BE2C (cell line): ENCODE data around the gene C5AR1.
"Not testable (repeated sequence)": the region's sequence is repeated elsewhere in the genome, so short reads cannot be mapped to it uniquely, and the experiment has no call there.

ENCODE experiments used
- DNase-seq: peaks from one replicate; pipeline ENCODE4 v3.0.0-alpha.2; 2020
- H3K27me3 ChIP-seq: fragments of 250-450 bp; sonication (Bioruptor Pico); 2 replicates; pipeline ENCODE4 v1.5.1; 2020; ENCODE audit warnings: mild to moderate bottlenecking
- H3K36me3 ChIP-seq: fragments of 250-450 bp; sonication (Bioruptor Pico); 2 replicates; pipeline ENCODE4 v1.5.1; 2020; ENCODE audit warnings: mild to moderate bottlenecking
- H3K4me1 ChIP-seq: fragments of 250-450 bp; sonication (Bioruptor Pico); 2 replicates; pipeline ENCODE4 v1.5.1; 2020
- H3K4me3 ChIP-seq: 2 replicates; pipeline ENCODE4 v1.5.1; 2011; ENCODE audit warnings: low read depth, low read length
- H3K9me3 ChIP-seq: fragments of 250-450 bp; sonication (Bioruptor Pico); 2 replicates; pipeline ENCODE4 v1.5.1; 2020
- CTCF ChIP-seq: IDR thresholded peaks from 2 replicates; pipeline ENCODE4 v1.5.1; 2012; ENCODE audit warnings: mild to moderate bottlenecking, low read depth, low read length

C5AR1 gene

GRCh38 chr19:47283405-47284059, 26.1 kb upstream of the C5AR1 start:
- Histone ChIP-seq H3K4me3 (no peak overlapping the region), H3K27me3 (no peaks in the 10 kb centered on the region), H3K4me1 (no peaks in the 10 kb centered on the region), H3K9me3 (no peaks in the 10 kb centered on the region), H3K36me3 (no peaks in the 10 kb centered on the region)
- TF ChIP-seq CTCF = no peak
- no peak for DNase-seq

- Histone ChIP-seq H3K36me3 (no peaks in the 10 kb centered on the region), H3K4me1 (no peaks in the 10 kb centered on the region), H3K4me3 (no peak overlapping the region), H3K9me3 (no peaks in the 10 kb centered on the region), H3K27me3 (no peaks in the 10 kb centered on the region)
- peak; percentile 67 for DNase-seq
- peak; percentile 91 for TF ChIP-seq CTCF
Measured at GRCh38 chr19:47284324-47284899, 25.2 kb upstream of the C5AR1 start.

- Histone ChIP-seq H3K9me3 (no peaks in the 10 kb centered on the region), H3K4me3 (no peak overlapping the region), H3K4me1 (no peaks in the 10 kb centered on the region), H3K27me3 (no peaks in the 10 kb centered on the region), H3K36me3 (no peaks in the 10 kb centered on the region)
- TF ChIP-seq CTCF = peak; percentile 81
- DNase-seq = peak; percentile 88
Measured at GRCh38 chr19:47296036-47296435, 13.6 kb upstream of the C5AR1 start.

GRCh38 chr19:47300867-47301266, 8.8 kb upstream of the C5AR1 start:
- not testable (repeated sequence) for H3K27me3 ChIP-seq

GRCh38 chr19:47302249-47302648, 7.4 kb upstream of the C5AR1 start:
- Histone ChIP-seq H3K36me3 (no peaks in the 10 kb centered on the region), H3K27me3 (no peaks in the 10 kb centered on the region; the same call in 1 of the 2 replicates), H3K4me3 (no peak overlapping the region), H3K4me1 (no peaks in the 10 kb centered on the region), H3K9me3 (no peaks in the 10 kb centered on the region)
- DNase-seq = no peak
- TF ChIP-seq CTCF = no peak

More at GRCh38 chr19:47300867-47301266, 8.8 kb upstream of the C5AR1 start:
- DNase-seq, H3K4me3 ChIP-seq, H3K9me3 ChIP-seq, H3K4me1 ChIP-seq, H3K36me3 ChIP-seq: not testable (repeated sequence)

- H3K36me3 ChIP-seq = no peaks in the 10 kb centered on the region
- H3K4me3 ChIP-seq = no peak overlapping the region
- H3K4me1 ChIP-seq = no peaks in the 10 kb centered on the region
- TF ChIP-seq CTCF = no peak
- no peaks in the 10 kb centered on the region for H3K9me3 ChIP-seq
- DNase-seq = no peak
- peaks cover 2% of the 10 kb centered on the region for H3K27me3 ChIP-seq
Measured at GRCh38 chr19:47303966-47304365, 5.7 kb upstream of the C5AR1 start.
